Activated T-helper 17 cell treated with anti-CD3 and anti-CD28 coated beads, Interleukin-2, amount 50 U/mL, for 72 hours (primary cell): ENCODE measurements around the gene CROCC2. TPM values are rescaled to one million over a fixed set of nuclear protein-coding genes. Genes with fewer than 3 reads are reported as not detected.

ENCODE experiments used
- ATAC-seq: fragments of 150-1000 bp; cut with Tn5 transposase; replicated peaks from 2 replicates; pipeline ENCODE4 v1.10.0; 2021; ENCODE audit warnings: mild to moderate bottlenecking, moderate library complexity
- H3K27ac Mint-ChIP-seq: one replicate; pipeline ENCODE4 v1.8.0; 2022; ENCODE audit warnings: mixed read lengths
- H3K27me3 Mint-ChIP-seq: one replicate; pipeline ENCODE4 v1.8.0; 2022; ENCODE audit warnings: mixed read lengths
- H3K36me3 Mint-ChIP-seq: one replicate; pipeline ENCODE4 v1.8.0; 2022; ENCODE audit warnings: low read depth, mild to moderate bottlenecking, mixed read lengths
- H3K4me1 Mint-ChIP-seq: one replicate; pipeline ENCODE4 v1.8.0; 2022; ENCODE audit warnings: mixed read lengths
- H3K4me3 Mint-ChIP-seq: one replicate; pipeline ENCODE4 v1.8.0; 2022; ENCODE audit warnings: mild to moderate bottlenecking, mixed read lengths
- H3K9me3 Mint-ChIP-seq: one replicate; pipeline ENCODE4 v1.8.0; 2022; ENCODE audit warnings: mixed read lengths
- total RNA-seq, 2 donors: library from RNA; stranded (reverse); gene quantifications; one replicate each; pipeline ENCODE4 v1.2.3, GENCODE V29; 2022

The CROCC2 gene
- total RNA-seq, 2 donors from 2014 or later: not detected

DNA sequence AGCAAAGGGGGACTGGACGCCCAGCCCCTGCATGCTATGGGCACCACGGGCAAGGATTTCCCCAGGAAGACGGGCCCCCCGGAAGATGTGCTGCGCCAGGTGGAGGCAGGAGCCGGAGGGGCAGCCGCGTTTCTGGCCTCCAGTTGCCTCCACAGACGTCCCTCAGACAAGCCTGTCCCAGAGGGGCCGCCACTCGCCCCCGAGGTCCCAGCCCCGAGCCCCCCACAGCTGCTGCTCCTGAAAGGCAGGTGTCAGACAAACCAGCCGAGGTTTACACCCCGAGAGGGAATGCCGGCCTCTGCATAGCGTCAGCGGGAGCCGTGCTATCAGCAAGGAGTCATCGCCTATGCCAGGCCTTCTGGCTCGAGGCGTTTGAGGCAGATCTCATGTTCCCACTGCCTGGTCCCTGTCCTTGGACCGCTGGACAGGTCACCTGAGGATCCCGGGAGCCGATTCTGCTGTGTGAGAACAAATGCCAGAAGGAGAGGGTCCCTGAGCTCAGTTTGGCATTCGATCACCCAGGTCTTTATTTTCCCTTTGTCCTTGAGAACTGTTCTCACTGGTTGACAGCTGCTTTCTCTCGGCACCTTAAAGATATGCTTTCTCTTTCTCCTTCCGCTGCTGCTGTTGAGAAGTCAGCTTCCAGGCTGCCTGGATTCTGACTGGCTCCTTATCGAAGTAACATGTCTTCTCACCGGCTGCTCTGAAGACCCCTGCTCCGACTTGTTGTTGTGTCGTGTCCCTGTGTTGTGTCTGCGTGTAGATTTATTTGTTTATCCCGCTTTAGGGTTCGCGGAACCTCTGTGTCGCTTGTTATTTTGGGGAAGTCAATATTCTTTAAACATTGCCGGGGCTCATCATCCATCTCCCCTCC lies 20.6 kb downstream of the CROCC2 start:
- H3K36me3 Mint-ChIP-seq: no peaks in the 10 kb centered on the region
- H3K27me3 Mint-ChIP-seq: no peaks in the 10 kb centered on the region
- H3K4me3 Mint-ChIP-seq: no peak overlapping the region
- no peaks in the 10 kb centered on the region for H3K9me3 Mint-ChIP-seq
- no peak overlapping the region for H3K27ac Mint-ChIP-seq
- no peaks in the 10 kb centered on the region for H3K4me1 Mint-ChIP-seq
- no peak for ATAC-seq

DNA sequence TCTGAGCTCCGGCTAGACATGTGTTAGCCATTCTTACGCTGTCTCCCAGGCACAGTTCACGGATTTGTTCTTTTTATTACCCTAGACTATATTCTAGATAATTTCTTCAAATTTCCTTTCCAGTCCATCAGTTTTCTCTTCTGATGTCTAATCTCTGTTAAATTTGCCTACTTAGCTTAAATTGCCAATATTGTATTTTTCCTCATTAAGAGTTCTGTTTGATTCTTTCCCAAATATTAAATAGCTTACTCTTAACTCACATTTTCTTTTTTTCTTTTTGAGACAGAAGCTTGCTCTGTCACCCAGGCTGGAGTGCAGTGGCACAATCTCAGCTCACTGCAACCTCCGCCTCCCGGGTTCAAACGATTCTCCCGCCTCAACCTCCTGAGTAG lies 21.2 kb downstream of the CROCC2 start:
- Mint-ChIP-seq H3K4me3 (no peak overlapping the region), H3K36me3 (no peaks in the 10 kb centered on the region)

DNA sequence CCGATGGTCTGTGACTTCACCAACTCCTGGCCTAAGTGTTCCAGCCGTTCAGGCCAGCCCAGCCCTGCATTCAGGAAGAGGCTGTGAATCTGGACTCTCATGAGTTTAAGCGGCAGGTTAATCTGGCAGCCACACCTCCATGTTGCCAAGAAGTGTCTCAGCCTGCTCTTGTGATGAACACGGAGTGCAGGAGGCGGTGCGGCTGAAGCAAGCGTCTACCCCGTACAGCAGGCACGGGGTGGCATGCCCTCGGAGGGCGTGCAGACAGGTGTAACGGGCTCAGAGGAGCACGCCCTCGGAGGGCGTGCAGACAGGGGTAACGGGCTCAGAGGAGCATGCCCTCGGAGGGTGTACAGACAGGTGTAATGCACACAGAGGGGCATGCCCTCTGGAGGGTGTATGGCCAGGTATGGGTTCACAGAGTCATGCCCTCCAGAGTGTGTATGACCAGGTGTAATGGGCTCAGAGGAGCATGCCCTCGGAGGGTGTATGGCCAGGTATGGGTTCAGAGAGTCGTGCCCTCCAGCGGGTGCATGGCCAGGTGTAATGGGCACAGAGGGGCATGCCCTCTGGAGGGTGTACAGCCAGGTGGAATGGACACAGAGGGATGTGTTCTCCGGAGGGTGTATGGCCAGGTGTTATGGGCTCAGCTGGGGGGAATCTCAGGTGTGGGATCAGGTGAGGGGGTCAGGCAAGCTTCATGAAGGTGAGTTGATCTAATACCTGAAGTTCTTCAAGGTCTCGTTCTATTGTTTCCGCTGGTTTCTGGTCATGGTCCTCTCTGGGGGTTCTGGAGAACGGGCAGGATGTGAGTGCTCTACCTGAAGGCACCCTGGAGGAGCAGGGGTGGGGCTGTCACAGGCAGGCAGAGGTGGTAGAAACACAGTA lies 22.6 kb downstream of the CROCC2 start:
- Mint-ChIP-seq H3K9me3 (no peaks in the 10 kb centered on the region), H3K27ac (no peak overlapping the region), H3K4me3 (no peak overlapping the region), H3K27me3 (no peaks in the 10 kb centered on the region), H3K36me3 (no peaks in the 10 kb centered on the region), H3K4me1 (no peaks in the 10 kb centered on the region)
- no peak for ATAC-seq

More for the DNA sequence above, 21.2 kb downstream of the CROCC2 start:
- Mint-ChIP-seq H3K27ac (no peak overlapping the region), H3K4me1 (no peaks in the 10 kb centered on the region), H3K27me3 (no peaks in the 10 kb centered on the region), H3K9me3 (no peaks in the 10 kb centered on the region)
- no peak for ATAC-seq

DNA sequence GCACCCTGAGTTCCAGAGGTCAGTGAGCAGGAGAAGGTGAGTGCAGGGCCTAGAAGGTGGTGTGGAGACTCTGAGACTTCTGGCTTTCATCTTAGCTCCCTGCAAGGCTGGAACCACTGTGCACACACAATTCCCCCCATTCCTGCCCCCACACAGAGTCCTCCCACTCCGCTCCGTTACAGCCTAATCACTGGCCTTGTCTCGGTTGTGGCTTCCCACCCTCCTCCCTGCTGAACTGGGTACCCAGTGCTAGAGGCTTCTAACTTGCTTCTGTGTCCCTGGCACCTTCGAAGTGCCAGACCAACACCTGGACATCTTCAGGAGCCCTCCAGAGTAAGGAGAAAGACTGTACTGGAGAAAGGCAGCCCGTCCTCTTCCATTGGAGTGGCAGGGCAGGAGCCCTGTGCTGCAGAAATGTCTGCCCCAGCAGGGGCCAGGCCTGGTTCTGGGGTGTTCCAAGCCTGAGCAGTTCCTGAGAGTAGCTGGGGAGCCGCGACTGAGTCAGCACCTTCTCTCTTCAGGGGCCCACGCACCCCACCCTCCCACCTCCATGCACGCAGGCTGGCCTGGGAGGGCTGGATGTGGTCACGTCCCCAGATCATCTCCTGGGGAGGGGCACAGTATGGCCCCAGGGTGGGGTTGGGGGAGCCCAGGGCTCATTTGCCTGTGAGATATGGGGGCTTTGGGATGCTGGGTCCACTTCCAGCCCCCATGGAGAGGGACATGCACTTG lies 23.4 kb downstream of the CROCC2 start:
- Mint-ChIP-seq H3K36me3 (no peaks in the 10 kb centered on the region), H3K4me3 (no peak overlapping the region), H3K9me3 (no peaks in the 10 kb centered on the region), H3K4me1 (no peaks in the 10 kb centered on the region), H3K27ac (no peak overlapping the region), H3K27me3 (no peaks in the 10 kb centered on the region)
- no peak for ATAC-seq

DNA sequence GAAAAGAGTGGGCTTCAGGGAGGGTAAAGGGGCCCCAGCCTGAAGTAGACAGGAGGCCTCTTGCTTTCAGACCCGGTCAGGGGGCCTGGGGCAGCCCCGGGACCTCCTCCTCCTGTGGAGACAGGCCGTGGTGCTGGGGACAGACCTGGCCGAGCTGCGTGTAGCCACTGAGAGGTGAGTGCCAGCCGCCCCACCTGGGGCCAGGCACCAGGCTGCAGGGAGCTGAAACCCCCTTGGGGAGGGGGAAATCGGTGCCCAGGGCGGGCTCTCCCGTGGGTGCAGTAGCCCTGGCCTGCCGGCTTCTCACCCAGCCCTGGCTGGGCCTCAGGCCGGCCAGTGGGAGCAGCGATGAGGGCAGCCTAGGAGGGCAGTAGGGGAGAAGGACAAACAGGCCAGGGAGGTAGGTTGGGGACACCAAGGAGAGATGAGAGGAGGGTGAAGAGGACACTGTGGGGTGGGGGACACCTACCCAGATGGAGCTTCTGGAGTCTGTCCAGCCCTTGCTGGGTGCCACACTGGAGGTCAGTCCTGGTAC lies 24.0 kb downstream of the CROCC2 start:
- no peaks in the 10 kb centered on the region for H3K9me3 Mint-ChIP-seq
- no peak for ATAC-seq
- no peaks in the 10 kb centered on the region for H3K27me3 Mint-ChIP-seq
- no peak overlapping the region for H3K4me3 Mint-ChIP-seq
- no peaks in the 10 kb centered on the region for H3K36me3 Mint-ChIP-seq
- no peaks in the 10 kb centered on the region for H3K4me1 Mint-ChIP-seq
- no peak overlapping the region for H3K27ac Mint-ChIP-seq

DNA sequence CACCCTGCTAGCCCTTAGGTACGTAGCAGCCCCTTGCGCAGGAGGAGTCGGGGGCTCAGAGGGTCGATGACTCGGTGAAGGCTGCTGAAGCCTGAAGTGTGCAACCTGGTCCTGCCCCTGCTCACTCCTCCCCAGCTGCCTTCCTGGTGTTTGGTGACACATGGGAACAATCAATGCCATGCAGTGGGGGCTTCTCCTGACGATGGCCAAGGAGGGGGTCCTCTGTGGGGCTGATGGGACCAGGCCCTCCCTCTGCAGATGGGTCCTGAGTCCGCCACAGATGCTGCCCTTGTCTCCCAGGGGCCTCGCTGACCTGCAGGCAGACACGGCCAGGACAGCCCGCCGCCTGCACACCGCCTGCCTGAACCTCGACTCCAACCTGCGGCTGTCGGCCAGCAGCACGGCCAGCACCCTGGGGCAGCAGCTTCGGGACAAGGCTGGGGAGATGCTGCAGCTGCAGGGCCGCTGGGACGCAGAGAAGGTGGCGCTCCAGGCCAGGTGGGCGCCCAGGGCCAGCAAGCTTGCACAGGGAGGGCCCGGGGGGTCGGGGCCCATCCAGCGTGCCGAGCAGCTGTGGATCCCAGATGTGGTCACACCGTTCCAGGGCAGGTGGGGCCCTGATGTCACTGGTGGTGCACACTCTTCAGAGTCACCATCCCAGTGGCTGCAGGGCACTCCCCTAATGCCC lies 24.6 kb downstream of the CROCC2 start:
- ATAC-seq: no peak
- Mint-ChIP-seq H3K27ac (no peak overlapping the region), H3K36me3 (no peaks in the 10 kb centered on the region), H3K9me3 (no peaks in the 10 kb centered on the region), H3K27me3 (no peaks in the 10 kb centered on the region), H3K4me1 (no peaks in the 10 kb centered on the region), H3K4me3 (no peak overlapping the region)

DNA sequence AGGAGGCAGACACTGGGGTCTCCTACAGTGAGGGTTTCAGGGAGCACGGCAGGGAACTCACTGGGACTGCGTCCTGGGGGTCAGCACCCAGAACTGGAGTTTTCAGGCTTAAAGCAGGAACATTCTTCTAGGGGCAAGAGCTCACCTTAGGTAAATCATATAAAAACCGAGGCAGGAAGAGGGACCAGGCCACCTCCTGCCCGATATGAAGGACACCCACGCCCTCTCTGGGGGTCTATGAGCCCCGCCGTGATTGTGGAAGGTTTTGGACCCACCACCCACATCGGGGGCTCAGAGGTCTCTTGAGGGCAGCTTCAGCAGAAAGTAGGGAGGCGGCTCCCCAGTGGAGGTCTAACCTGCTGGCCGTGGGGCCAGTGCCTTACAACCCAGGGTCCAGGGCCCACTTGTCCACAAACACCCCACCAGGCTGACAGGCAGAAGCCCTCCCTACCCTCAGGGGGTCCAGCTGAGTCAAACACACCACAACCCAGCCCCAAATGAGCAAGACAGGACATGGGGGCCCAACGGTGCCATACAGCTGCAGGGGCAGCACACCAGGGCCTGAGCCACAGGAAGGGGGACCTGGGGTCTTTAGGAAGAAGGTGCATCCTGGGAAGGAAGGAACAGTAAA lies 25.3 kb downstream of the CROCC2 start:
- H3K4me3 Mint-ChIP-seq: no peak overlapping the region
- H3K27ac Mint-ChIP-seq: no peak overlapping the region
- ATAC-seq: no peak
- no peaks in the 10 kb centered on the region for H3K36me3 Mint-ChIP-seq
- H3K9me3 Mint-ChIP-seq: peaks cover 6% of the 10 kb centered on the region
- no peaks in the 10 kb centered on the region for H3K4me1 Mint-ChIP-seq
- H3K27me3 Mint-ChIP-seq: peaks cover 4% of the 10 kb centered on the region

DNA sequence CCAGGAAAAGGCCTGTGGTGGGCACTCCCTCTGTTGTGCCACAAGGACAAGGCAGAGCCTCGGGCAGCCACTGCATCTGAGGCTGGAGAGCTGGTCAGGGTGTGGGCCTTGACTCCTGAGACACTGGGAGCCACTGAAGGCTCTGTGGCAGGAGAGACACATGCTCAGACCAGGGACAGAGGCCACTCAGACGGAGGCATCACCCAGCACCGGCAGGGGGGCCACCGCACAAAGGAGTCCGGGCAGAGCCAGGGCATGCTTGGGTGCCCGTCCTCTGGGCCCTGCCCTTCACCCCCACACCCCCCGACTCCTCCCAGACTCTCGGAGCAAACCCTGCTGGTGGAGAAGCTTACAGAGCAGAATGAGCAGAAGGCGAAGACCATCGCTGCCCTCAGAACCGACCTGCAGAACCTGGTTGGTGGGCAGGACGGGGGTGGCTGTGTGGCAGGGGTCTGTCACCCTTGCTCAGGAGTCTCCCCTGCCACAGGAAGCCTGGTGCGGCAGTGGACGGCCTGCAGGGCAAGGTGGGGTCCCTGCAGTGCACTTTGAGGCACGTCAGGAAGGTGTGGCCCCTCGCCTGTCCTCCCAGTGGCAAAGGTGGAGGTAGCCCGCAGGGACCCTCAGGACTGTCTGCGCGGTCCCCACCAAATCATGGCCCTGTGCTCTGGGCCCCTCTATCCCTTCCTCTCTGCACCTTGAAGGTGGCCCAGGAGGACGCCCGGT lies 26.0 kb downstream of the CROCC2 start:
- Mint-ChIP-seq H3K36me3 (no peaks in the 10 kb centered on the region), H3K9me3 (peaks cover 10% of the 10 kb centered on the region), H3K27ac (no peak overlapping the region), H3K4me1 (no peaks in the 10 kb centered on the region), H3K4me3 (no peak overlapping the region), H3K27me3 (peaks cover 7% of the 10 kb centered on the region)
- ATAC-seq: no peak

DNA sequence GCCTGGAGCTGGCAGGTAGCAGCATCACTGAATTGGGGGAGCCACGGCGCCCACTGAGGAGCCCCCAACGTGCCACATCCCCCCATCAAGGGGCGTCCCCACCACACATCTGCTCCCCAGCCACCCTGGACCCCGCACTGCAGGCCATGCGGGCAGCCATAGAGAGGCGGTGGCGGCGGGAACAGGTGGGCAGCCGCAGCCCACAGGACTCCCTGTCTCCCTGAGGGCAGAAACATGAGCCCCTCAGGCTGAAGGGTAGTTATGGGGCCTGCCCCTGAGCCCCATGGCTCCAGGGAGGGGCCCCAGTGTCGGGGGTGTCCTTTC lies 26.6 kb downstream of the CROCC2 start:
- peaks cover 8% of the 10 kb centered on the region for H3K27me3 Mint-ChIP-seq
- H3K9me3 Mint-ChIP-seq: peaks cover 10% of the 10 kb centered on the region
- no peak overlapping the region for H3K4me3 Mint-ChIP-seq
- H3K4me1 Mint-ChIP-seq: no peaks in the 10 kb centered on the region
- no peak for ATAC-seq
- no peak overlapping the region for H3K27ac Mint-ChIP-seq
- no peaks in the 10 kb centered on the region for H3K36me3 Mint-ChIP-seq

DNA sequence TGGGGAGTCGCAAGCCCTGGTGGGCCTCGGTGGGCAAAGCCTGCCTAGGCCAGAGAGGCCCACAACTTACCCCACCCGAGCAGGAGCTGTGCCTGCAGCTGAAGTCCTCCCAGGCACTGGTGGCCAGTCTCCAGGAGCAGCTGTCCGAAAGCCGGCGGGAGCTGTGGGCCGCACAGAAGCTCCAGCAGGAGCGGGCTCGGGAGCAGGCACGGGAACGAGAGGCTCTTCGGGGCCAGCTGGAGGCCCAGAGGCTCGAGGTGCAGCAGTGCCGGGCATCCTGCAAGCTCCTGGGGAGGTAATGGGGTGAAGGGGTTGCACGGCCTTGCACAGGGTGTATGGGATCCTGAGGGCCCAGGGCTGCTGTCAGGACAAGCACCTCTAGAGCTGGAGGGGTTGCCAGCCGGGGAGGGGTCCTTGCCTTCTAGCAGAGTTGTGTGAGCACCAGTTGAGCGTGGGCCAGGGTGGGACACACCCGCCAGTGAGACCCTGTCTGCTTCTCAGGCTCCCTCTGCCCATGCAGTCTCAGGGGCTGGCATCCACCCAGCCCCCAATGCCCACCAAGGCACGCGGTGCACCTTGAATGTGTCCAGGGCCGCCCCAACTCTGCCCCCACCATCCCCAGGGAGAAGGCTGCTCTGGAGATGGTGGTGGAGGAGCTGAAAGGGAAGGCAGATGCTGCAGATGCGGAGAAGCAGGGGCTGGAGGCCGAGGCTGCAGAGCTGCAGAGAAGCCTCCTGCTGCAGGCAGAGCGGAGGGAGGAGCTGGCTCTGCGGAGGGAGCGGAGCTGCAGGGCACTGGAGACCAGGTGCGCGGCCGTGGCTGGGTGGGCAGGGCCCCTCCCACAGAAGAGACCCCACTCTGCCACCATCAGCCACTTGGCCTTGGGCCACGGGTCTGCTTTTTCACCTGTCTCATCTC lies 27.2 kb downstream of the CROCC2 start:
- Mint-ChIP-seq H3K4me1 (no peaks in the 10 kb centered on the region), H3K9me3 (peaks cover 10% of the 10 kb centered on the region), H3K27me3 (peaks cover 11% of the 10 kb centered on the region), H3K27ac (no peak overlapping the region), H3K4me3 (no peak overlapping the region), H3K36me3 (no peaks in the 10 kb centered on the region)
- ATAC-seq: no peak

DNA sequence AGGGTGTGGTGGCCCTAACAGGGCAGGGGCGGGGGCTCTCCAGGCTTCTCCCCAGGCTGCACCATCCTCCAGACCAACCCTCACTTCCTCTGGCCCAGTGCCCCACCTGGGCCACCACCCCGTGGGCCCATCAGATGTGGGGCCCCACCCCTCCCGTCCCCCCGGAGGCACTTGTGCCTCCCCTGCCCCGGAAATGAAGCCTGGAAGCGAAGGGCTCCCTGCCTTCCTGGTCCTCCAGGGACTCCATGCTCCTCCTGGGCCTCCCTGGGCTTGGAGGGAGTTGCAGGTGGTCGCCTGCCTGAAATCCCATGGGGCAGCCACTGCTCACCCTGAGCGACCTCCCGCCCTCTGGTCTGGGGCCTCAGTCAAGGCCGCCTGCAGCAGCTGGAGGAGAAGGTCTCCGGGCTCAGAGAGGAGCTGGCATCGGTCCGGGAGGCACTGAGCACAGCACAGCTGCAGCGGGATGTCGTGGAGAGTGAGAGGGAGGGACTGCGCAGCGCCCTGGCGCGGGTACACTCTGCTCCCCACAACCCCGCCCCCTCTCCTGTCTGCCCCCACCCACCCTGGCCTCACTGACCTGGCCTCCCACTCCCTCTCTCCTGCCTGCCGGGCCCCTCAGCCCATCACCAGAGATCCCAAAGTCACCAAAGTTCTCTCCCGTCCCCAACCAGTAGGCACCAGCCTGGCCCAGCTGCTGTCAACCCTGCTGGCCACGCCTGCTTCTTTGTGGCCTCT lies 28.0 kb downstream of the CROCC2 start:
- ATAC-seq: no peak
- Mint-ChIP-seq H3K36me3 (no peaks in the 10 kb centered on the region), H3K4me1 (no peaks in the 10 kb centered on the region), H3K4me3 (no peak overlapping the region), H3K27ac (no peak overlapping the region), H3K27me3 (peaks cover 11% of the 10 kb centered on the region), H3K9me3 (peaks cover 10% of the 10 kb centered on the region)

DNA sequence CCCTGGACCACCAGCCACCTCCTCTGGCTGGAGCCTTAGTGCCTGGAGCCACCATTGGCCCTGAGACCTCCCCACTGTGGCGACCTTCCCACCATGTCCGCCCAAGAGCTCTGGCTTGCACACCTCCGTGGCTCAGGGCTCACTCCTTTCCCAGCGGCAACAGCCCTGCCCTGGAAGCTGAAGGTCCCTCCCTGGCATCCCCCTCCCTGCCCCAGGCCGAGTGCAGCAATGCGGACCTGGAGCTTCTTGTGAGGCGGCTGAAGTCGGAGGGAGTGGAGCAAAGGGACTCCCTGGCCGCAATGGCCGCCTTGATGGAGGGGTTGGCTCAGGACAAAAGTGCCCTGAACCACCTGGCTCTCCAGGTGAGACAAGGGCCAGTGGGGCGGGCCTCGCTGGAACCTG lies 28.6 kb downstream of the CROCC2 start:
- Mint-ChIP-seq H3K36me3 (no peaks in the 10 kb centered on the region), H3K4me1 (no peaks in the 10 kb centered on the region), H3K4me3 (no peak overlapping the region), H3K27me3 (peaks cover 14% of the 10 kb centered on the region), H3K9me3 (peaks cover 10% of the 10 kb centered on the region), H3K27ac (no peak overlapping the region)
- no peak for ATAC-seq
